HEK293 (cell line): ENCODE results near the gene USP51.

Experiments used
- CTCF ChIA-PET: fragments of 350-600 bp; formaldehyde crosslinking; extraction: SDS; loops from one replicate; lab custom pipeline; 2021; ENCODE audit warnings: antibody characterized with exemption; lab: Yijun Ruan, JAX
- POLR2A ChIA-PET: fragments of 300-600 bp; formaldehyde crosslinking; extraction: SDS; loops from one replicate; lab custom pipeline; 2020; ENCODE audit warnings: antibody characterized with exemption, inconsistent platforms; lab: Yijun Ruan, JAX
- H3K27ac ChIP-seq: fragments of 200-500 bp; sonication (Bioruptor generic); 2 replicates; pipeline ENCODE4 v1.5.1; 2014; ENCODE audit warnings: low read depth, low read length, control low read depth, inconsistent platforms; ENCODE audit errors: extremely low read depth
- H3K36me3 ChIP-seq, 2 experiments: fragments of 200-500 bp in 1 of 2; sonication (Bioruptor generic) in 1 of 2; 1 replicate in 1 of 2; 2 replicates in 1 of 2; pipeline ENCODE4 v1.5.1; 2014 to 2017; ENCODE audit warnings: inconsistent platforms in 2 of 2, low read length in 2 of 2; ENCODE audit not compliant: control insufficient read depth in 2 of 2, insufficient read depth in 1 of 2
- H3K4me1 ChIP-seq: fragments of 200-500 bp; sonication (Bioruptor generic); 2 replicates; pipeline ENCODE4 v1.5.1; 2014; ENCODE audit warnings: mild to moderate bottlenecking, low read length, inconsistent platforms; ENCODE audit not compliant: control insufficient read depth, insufficient read depth
- H3K4me3 ChIP-seq: 2 replicates; pipeline ENCODE4 v1.5.1; 2011; ENCODE audit warnings: low read depth, mild to moderate bottlenecking, control low read depth, low read length, moderate library complexity
- H3K9me3 ChIP-seq: fragments of 200-500 bp; sonication (Bioruptor generic); 2 replicates; pipeline ENCODE4 v1.5.1; 2014; ENCODE audit warnings: low read depth, low read length, inconsistent platforms; ENCODE audit not compliant: control insufficient read depth, insufficient read depth
- ELK4 ChIP-seq: IDR thresholded peaks from 2 replicates; pipeline ENCODE4 v1.6.1; 2011; ENCODE audit warnings: mild to moderate bottlenecking, low read depth, low read length, borderline replicate concordance
- HOXD13 ChIP-seq: sonication (generic); formaldehyde crosslinking; IDR thresholded peaks from 2 replicates; pipeline ENCODE4 v1.8.0; 2022; ENCODE audit warnings: missing genetic modification reagents, borderline replicate concordance
- KLF8 ChIP-seq: fragments of 450-650 bp; formaldehyde crosslinking; IDR thresholded peaks from 2 replicates; pipeline ENCODE4 v1.5.1; 2016; ENCODE audit warnings: missing biosample characterization, missing genetic modification characterization
- MZF1 ChIP-seq: fragments of 450-650 bp; formaldehyde crosslinking; IDR thresholded peaks from 2 replicates; pipeline ENCODE4 v1.5.1; 2017; ENCODE audit warnings: missing biosample characterization, missing genetic modification characterization, borderline replicate concordance
- PRDM4 ChIP-seq: fragments of 450-650 bp; formaldehyde crosslinking; IDR thresholded peaks from 2 replicates; pipeline ENCODE4 v1.5.1; 2017; ENCODE audit warnings: missing biosample characterization, missing genetic modification characterization
- SALL2 ChIP-seq: fragments of 450-650 bp; formaldehyde crosslinking; IDR thresholded peaks from 2 replicates; pipeline ENCODE4 v1.5.0; 2017; ENCODE audit warnings: missing biosample characterization, mild to moderate bottlenecking, missing genetic modification characterization, borderline replicate concordance
- SP3 ChIP-seq: fragments of 450-650 bp; formaldehyde crosslinking; IDR thresholded peaks from 2 replicates; pipeline ENCODE4 v1.5.1; 2016; ENCODE audit warnings: missing biosample characterization, missing genetic modification characterization
- ZNF16 ChIP-seq: fragments of 450-650 bp; formaldehyde crosslinking; IDR thresholded peaks from 2 replicates; pipeline ENCODE4 v1.5.1; 2016; ENCODE audit warnings: low read depth, missing biosample characterization, missing genetic modification characterization
- ZNF280D ChIP-seq: fragments of 450-650 bp; formaldehyde crosslinking; IDR thresholded peaks from 2 replicates; pipeline ENCODE4 v1.5.1; 2016; ENCODE audit warnings: missing biosample characterization, missing genetic modification characterization
- ZNF354C ChIP-seq: fragments of 450-650 bp; formaldehyde crosslinking; IDR thresholded peaks from 2 replicates; pipeline ENCODE4 v1.5.1; 2016; ENCODE audit warnings: missing biosample characterization, missing genetic modification characterization, low read depth, borderline replicate concordance
- ZNF366 ChIP-seq: fragments of 450-650 bp; formaldehyde crosslinking; conservative IDR thresholded peaks from 2 replicates; pipeline ENCODE4 v1.5.1; 2016; ENCODE audit warnings: missing biosample characterization, missing genetic modification characterization
- ZNF423 ChIP-seq: fragments of 450-650 bp; formaldehyde crosslinking; IDR thresholded peaks from 2 replicates; pipeline ENCODE4 v1.5.1; 2016; ENCODE audit warnings: missing biosample characterization, missing genetic modification characterization
- ZNF488 ChIP-seq: fragments of 450-650 bp; formaldehyde crosslinking; IDR thresholded peaks from 2 replicates; pipeline ENCODE4 v1.5.1; 2016; ENCODE audit warnings: missing biosample characterization, missing genetic modification characterization
- ZNF510 ChIP-seq: fragments of 450-650 bp; formaldehyde crosslinking; IDR thresholded peaks from 2 replicates; pipeline ENCODE4 v1.5.1; 2018; ENCODE audit warnings: mild to moderate bottlenecking, missing genetic modification characterization, missing biosample characterization; ENCODE audit not compliant: insufficient replicate concordance
- ZNF518A ChIP-seq: fragments of 450-650 bp; formaldehyde crosslinking; conservative IDR thresholded peaks from 2 replicates; pipeline ENCODE4 v1.5.1; 2016; ENCODE audit warnings: low read depth, missing biosample characterization, missing genetic modification characterization
- ZNF521 ChIP-seq: fragments of 450-650 bp; formaldehyde crosslinking; IDR thresholded peaks from 2 replicates; pipeline ENCODE4 v1.5.1; 2017; ENCODE audit warnings: missing biosample characterization, mild to moderate bottlenecking, missing genetic modification characterization
- ZNF548 ChIP-seq: fragments of 450-650 bp; formaldehyde crosslinking; IDR thresholded peaks from 2 replicates; pipeline ENCODE4 v1.5.1; 2016; ENCODE audit warnings: missing biosample characterization, missing genetic modification characterization
- ZNF560 ChIP-seq: fragments of 450-650 bp; formaldehyde crosslinking; IDR thresholded peaks from 2 replicates; pipeline ENCODE4 v1.5.1; 2017; ENCODE audit warnings: missing biosample characterization, missing genetic modification characterization, borderline replicate concordance
- ZNF639 ChIP-seq: fragments of 450-650 bp; formaldehyde crosslinking; IDR thresholded peaks from 2 replicates; pipeline ENCODE4 v1.5.1; 2016; ENCODE audit warnings: missing biosample characterization, missing genetic modification characterization

Gene USP51

GRCh38 chrX:55452833-55453124, 36.9 kb downstream of the USP51 start:
- POLR2A ChIA-PET: no interaction called here
- CTCF ChIA-PET: interaction anchor here (0.6 kb wide), 1 partner anchor 353 kb away, joined by 3 read pairs; no protein-coding TSS in a partner anchor
- Histone ChIP-seq H3K4me1 (no peaks in the 10 kb centered on the region), H3K9me3 (no peaks in the 10 kb centered on the region), H3K36me3 (no peaks in the 10 kb centered on the region), H3K4me3 (peak overlapping the region; percentile 36), H3K27ac (no peak overlapping the region)
- no peak for TF ChIP-seq ZNF639 (tag by site-specific recombination)
- TF ChIP-seq ZNF280D (tag by site-specific recombination): no peak
- no peak for TF ChIP-seq ZNF16
- TF ChIP-seq ZNF366 (tag by site-specific recombination): no peak
- no peak for TF ChIP-seq PRDM4 (tag by site-specific recombination)
- TF ChIP-seq ELK4: no peak
- TF ChIP-seq KLF8 (tag by site-specific recombination): no peak

GRCh38 chrX:55451990-55452832, 37.4 kb downstream of the USP51 start, which contains the start of gene MAGEH1:
Gene MAGEH1, plus strand, starts transcription at chrX:55452127. Its CDS starts 248 bp downstream, at chrX:55452375.
- POLR2A ChIA-PET: interaction anchor here (0.7 kb wide), 1 partner anchor 37 kb away, joined by 3 read pairs; no protein-coding TSS in a partner anchor
- Histone ChIP-seq H3K27ac (no peak within 1 kb of the TSS), H3K36me3 (no peaks in the 10 kb centered on the region), H3K4me1 (no peaks in the 10 kb centered on the region), H3K4me3 (peak within 1 kb of the TSS; percentile 36), H3K9me3 (no peaks in the 10 kb centered on the region)
- CTCF ChIA-PET: interaction anchor here (0.5 to 0.7 kb wide), 3 partner anchors 85 to 1441 kb away, joined by 3 to 4 read pairs (median 3); no protein-coding TSS in a partner anchor
- TF ChIP-seq ZNF354C (no peak), ZNF518A (tag by site-specific recombination) (0 out of 2 replicates have a peak, but pooled peaks have one; percentile 48), ZNF521 (tag by site-specific recombination) (no peak), SALL2 (tag by site-specific recombination) (no peak), ZNF548 (tag by site-specific recombination) (no peak), HOXD13 (CRISPR knock-in tag) (no peak), ZNF423 (tag by site-specific recombination) (no peak), ZNF560 (tag by site-specific recombination) (no peak), SP3 (tag by site-specific recombination) (peak; percentile 20; the same call in 1 of the 2 replicates), ZNF510 (tag by site-specific recombination) (no peak), ZNF488 (no peak), MZF1 (tag by site-specific recombination) (no peak)
